Activated naive CD8-positive, alpha-beta T cell treated with anti-CD3 and anti-CD28 coated beads, Interleukin-2, amount 10 ng/mL, durations not matched to agents 7 days and 5 days (primary cell): Measurements from ENCODE around the gene FBLN2. TPM values are rescaled to one million over a fixed set of nuclear protein-coding genes. Genes with fewer than 3 reads are reported as not detected.

Experiments used
- ATAC-seq: fragments of 150-1000 bp; cut with Tn5 transposase; one replicate; pipeline ENCODE4 v1.10.0; 2021; ENCODE audit warnings: low read depth, moderate library complexity
- POLR2A ChIA-PET: fragments of 350-600 bp; sonication (Branson Sonifier 250); formaldehyde crosslinking; loops from one replicate; lab custom pipeline; 2021; ENCODE audit warnings: antibody characterized with exemption; lab: Charles Lee
- DNase-seq: peaks from one replicate; pipeline ENCODE4 v3.0.0; 2021
- H3K27ac Mint-ChIP-seq: one replicate; pipeline ENCODE4 v1.8.0; 2022; ENCODE audit warnings: mild to moderate bottlenecking, mixed read lengths
- H3K27me3 Mint-ChIP-seq: one replicate; pipeline ENCODE4 v1.8.0; 2022; ENCODE audit warnings: mild to moderate bottlenecking, moderate library complexity, mixed read lengths
- H3K36me3 Mint-ChIP-seq: one replicate; pipeline ENCODE4 v1.8.0; 2021; ENCODE audit warnings: mild to moderate bottlenecking, mixed read lengths
- H3K4me1 Mint-ChIP-seq: one replicate; pipeline ENCODE4 v1.8.0; 2021; ENCODE audit warnings: mixed read lengths
- H3K4me3 Mint-ChIP-seq: one replicate; pipeline ENCODE4 v1.8.0; 2022; ENCODE audit warnings: mild to moderate bottlenecking, moderate library complexity, mixed read lengths
- H3K9me3 Mint-ChIP-seq: one replicate; pipeline ENCODE4 v1.8.0; 2021; ENCODE audit warnings: mixed read lengths
- total RNA-seq, 2 experiments: library from RNA; stranded (reverse); gene quantifications; one replicate each; pipeline ENCODE4 v1.2.3, GENCODE V29; 2021

Gene FBLN2
- total RNA-seq, 2 experiments from 2014 or later, result 2.6 to 2.7 TPM

GRCh38 chr3:13677272-13677671, 128.3 kb downstream of the FBLN2 start:
- no peak overlapping the region for H3K27ac Mint-ChIP-seq
- POLR2A ChIA-PET, result no interaction called here
- H3K4me1 Mint-ChIP-seq, result no peaks in the 10 kb centered on the region
- no peaks in the 10 kb centered on the region for H3K9me3 Mint-ChIP-seq
- peaks cover 8% of the 10 kb centered on the region for H3K27me3 Mint-ChIP-seq
- DNase-seq, result no peak
- no peak for ATAC-seq
- H3K36me3 Mint-ChIP-seq, result no peaks in the 10 kb centered on the region
- H3K4me3 Mint-ChIP-seq, result no peak overlapping the region

- H3K36me3 Mint-ChIP-seq, result no peaks in the 10 kb centered on the region
- no peak overlapping the region for H3K27ac Mint-ChIP-seq
- POLR2A ChIA-PET, result no interaction called here
- H3K4me3 Mint-ChIP-seq, result no peak overlapping the region
- no peaks in the 10 kb centered on the region for H3K9me3 Mint-ChIP-seq
- H3K4me1 Mint-ChIP-seq, result peaks cover 2% of the 10 kb centered on the region
- ATAC-seq (no peak), DNase-seq (no peak)
- H3K27me3 Mint-ChIP-seq, result peaks cover 7% of the 10 kb centered on the region
Observed at GRCh38 chr3:13681931-13682330, 133.0 kb downstream of the FBLN2 start.

- peaks cover 7% of the 10 kb centered on the region for H3K27me3 Mint-ChIP-seq
- H3K4me3 Mint-ChIP-seq, result no peak overlapping the region
- no peak for DNase-seq
- peaks cover 2% of the 10 kb centered on the region for H3K4me1 Mint-ChIP-seq
- no peak overlapping the region for H3K27ac Mint-ChIP-seq
- no peak for ATAC-seq
- H3K36me3 Mint-ChIP-seq, result no peaks in the 10 kb centered on the region
- H3K9me3 Mint-ChIP-seq, result no peaks in the 10 kb centered on the region
- POLR2A ChIA-PET, result no interaction called here
Observed at GRCh38 chr3:13682331-13683013, 133.5 kb downstream of the FBLN2 start.

GRCh38 chr3:13683288-13683687, 134.4 kb downstream of the FBLN2 start:
- peaks cover 5% of the 10 kb centered on the region for H3K27me3 Mint-ChIP-seq
- no peaks in the 10 kb centered on the region for H3K36me3 Mint-ChIP-seq
- peak overlapping the region; percentile 2 for H3K27ac Mint-ChIP-seq
- no peak overlapping the region for H3K4me3 Mint-ChIP-seq
- H3K9me3 Mint-ChIP-seq, result no peaks in the 10 kb centered on the region
- no peak for ATAC-seq
- H3K4me1 Mint-ChIP-seq, result peaks cover 2% of the 10 kb centered on the region
- no peak for DNase-seq
- POLR2A ChIA-PET, result no interaction called here

GRCh38 chr3:13683772-13684171, 134.8 kb downstream of the FBLN2 start:
- no peak for ATAC-seq
- H3K4me3 Mint-ChIP-seq, result no peak overlapping the region
- H3K9me3 Mint-ChIP-seq, result no peaks in the 10 kb centered on the region
- DNase-seq, result no peak
- H3K27ac Mint-ChIP-seq, result no peak overlapping the region
- peaks cover 2% of the 10 kb centered on the region for H3K4me1 Mint-ChIP-seq
- POLR2A ChIA-PET, result no interaction called here
- H3K36me3 Mint-ChIP-seq, result no peaks in the 10 kb centered on the region
- H3K27me3 Mint-ChIP-seq, result peaks cover 5% of the 10 kb centered on the region

DNA sequence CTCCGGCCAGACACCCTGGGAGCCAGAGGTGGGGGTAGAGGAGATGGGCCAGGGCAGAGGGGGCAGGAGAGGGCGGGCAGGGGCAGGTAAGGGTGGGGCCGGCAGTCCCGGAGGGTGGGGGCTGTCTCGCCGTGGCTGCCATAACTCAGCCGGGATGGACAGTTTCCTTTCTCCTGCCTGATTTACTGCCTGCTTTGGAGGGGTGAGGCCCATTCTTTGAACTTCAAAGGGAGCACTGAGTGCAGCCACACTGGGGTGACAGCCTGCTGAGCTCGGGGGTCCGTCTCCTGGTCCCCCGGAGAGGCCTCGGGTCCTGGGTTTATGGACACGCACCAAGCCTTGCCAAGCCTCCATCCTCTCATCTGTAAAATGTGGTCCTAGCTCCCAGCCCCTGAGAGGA, 135.4 kb downstream of the FBLN2 start:
- no peaks in the 10 kb centered on the region for H3K36me3 Mint-ChIP-seq
- POLR2A ChIA-PET, result no interaction called here
- H3K27me3 Mint-ChIP-seq, result peaks cover 5% of the 10 kb centered on the region
- ATAC-seq (no peak), DNase-seq (no peak)
- H3K9me3 Mint-ChIP-seq, result no peaks in the 10 kb centered on the region
- no peak overlapping the region for H3K4me3 Mint-ChIP-seq
- H3K4me1 Mint-ChIP-seq, result peaks cover 2% of the 10 kb centered on the region
- H3K27ac Mint-ChIP-seq, result no peak overlapping the region

DNA sequence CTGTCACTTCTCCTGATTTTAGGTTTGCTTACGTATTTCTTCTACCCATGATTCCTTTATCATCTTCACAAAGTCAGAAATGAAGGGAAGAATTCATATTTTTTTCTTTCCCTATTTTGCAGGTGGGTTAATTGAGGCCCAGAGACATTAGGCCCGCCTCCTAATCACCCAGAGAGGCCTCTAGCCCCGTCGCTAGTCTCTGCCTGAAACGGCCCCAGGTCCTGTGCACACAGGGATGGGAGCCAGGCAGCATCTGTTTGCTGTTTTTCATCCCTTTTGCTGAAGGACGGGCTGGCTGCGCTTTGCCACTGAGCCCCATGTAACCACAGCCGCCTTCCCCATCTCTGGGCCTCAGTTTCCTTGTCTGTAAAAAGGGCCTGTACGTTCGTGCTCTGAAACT, 135.9 kb downstream of the FBLN2 start:
- Mint-ChIP-seq H3K4me1 (peaks cover 2% of the 10 kb centered on the region), H3K9me3 (no peaks in the 10 kb centered on the region), H3K27me3 (peaks cover 5% of the 10 kb centered on the region), H3K4me3 (no peak overlapping the region), H3K36me3 (no peaks in the 10 kb centered on the region), H3K27ac (no peak overlapping the region)
- no peak for DNase-seq
- no peak for ATAC-seq
- POLR2A ChIA-PET, result no interaction called here

DNA sequence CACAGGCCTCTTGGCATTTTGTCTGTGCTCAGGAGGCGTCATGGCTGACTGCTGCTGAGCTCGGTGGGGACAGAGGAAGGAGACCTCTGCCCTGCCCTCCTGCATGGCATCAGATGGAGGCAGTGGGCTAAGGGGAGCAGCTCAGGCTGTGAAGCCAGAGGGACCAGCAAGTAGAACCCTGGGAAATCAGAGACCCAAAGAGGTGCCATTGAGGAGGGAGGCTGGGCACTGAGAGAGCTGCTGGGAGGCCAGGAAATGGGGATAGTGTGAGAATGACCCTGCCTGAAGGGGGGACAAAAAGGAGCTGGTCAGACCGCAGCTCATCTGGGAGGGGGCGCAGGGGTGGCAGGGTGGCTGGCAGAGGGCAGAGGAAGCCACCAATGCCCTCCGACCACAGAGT, 136.8 kb downstream of the FBLN2 start:
- Mint-ChIP-seq H3K9me3 (no peaks in the 10 kb centered on the region), H3K36me3 (no peaks in the 10 kb centered on the region), H3K4me3 (no peak overlapping the region), H3K4me1 (peaks cover 2% of the 10 kb centered on the region), H3K27me3 (peaks cover 2% of the 10 kb centered on the region), H3K27ac (no peak overlapping the region)
- no peak for ATAC-seq
- POLR2A ChIA-PET, result no interaction called here
- DNase-seq, result no peak

- ATAC-seq, result no peak
- peaks cover 2% of the 10 kb centered on the region for H3K27me3 Mint-ChIP-seq
- POLR2A ChIA-PET, result no interaction called here
- no peak overlapping the region for H3K4me3 Mint-ChIP-seq
- H3K27ac Mint-ChIP-seq, result no peak overlapping the region
- no peaks in the 10 kb centered on the region for H3K36me3 Mint-ChIP-seq
- peaks cover 2% of the 10 kb centered on the region for H3K4me1 Mint-ChIP-seq
- H3K9me3 Mint-ChIP-seq, result no peaks in the 10 kb centered on the region
- no peak for DNase-seq
Observed at GRCh38 chr3:13686367-13687160, 137.6 kb downstream of the FBLN2 start.

GRCh38 chr3:13687517-13687943, 138.6 kb downstream of the FBLN2 start:
- DNase-seq, result no peak
- peaks cover 2% of the 10 kb centered on the region for H3K27me3 Mint-ChIP-seq
- POLR2A ChIA-PET, result no interaction called here
- H3K36me3 Mint-ChIP-seq, result no peaks in the 10 kb centered on the region
- peaks cover 2% of the 10 kb centered on the region for H3K4me1 Mint-ChIP-seq
- ATAC-seq, result no peak
- H3K4me3 Mint-ChIP-seq, result no peak overlapping the region
- H3K9me3 Mint-ChIP-seq, result no peaks in the 10 kb centered on the region
- H3K27ac Mint-ChIP-seq, result no peak overlapping the region

Other genes with a start within 250 kb of the FBLN2 start
- gene NUP210, start 128.8 kb upstream of the FBLN2 start, total RNA-seq, result 100 to 1,000 TPM; 163 to 170 TPM
- 1 to 10 TPM; 4.1 to 4.9 TPM for gene HDAC11, start 68.8 kb upstream of the FBLN2 start, total RNA-seq